GM15510 (cell line): ENCODE data around the gene KIF26B.

ENCODE experiments used
- POLR2A ChIP-seq: IDR thresholded peaks from 3 replicates; pipeline ENCODE4 v1.6.1; 2011; ENCODE audit warnings: borderline replicate concordance; ENCODE audit not compliant: insufficient read length; ENCODE audit errors: extremely low read depth

The KIF26B gene

DNA sequence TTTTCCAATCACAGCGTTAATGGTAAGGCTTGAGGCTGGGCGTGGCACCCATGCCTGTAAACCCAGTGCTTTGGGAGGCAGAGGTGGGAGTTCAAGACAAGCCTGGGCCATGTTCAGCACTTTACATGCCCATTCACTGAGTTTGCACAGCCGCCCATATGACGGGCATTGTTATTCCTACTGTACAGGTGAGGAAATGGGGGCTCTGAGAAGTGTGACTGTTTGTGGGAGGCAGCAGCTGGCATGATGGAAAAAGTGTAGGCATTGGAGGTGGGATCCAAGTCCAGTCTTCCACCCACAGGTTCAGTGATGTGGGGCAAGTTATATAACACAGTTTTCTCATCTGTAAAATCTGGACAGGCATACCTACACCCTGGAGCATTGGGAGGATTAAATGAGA lies 445.9 kb downstream of the KIF26B start:
- TF ChIP-seq POLR2A, result no peak

DNA sequence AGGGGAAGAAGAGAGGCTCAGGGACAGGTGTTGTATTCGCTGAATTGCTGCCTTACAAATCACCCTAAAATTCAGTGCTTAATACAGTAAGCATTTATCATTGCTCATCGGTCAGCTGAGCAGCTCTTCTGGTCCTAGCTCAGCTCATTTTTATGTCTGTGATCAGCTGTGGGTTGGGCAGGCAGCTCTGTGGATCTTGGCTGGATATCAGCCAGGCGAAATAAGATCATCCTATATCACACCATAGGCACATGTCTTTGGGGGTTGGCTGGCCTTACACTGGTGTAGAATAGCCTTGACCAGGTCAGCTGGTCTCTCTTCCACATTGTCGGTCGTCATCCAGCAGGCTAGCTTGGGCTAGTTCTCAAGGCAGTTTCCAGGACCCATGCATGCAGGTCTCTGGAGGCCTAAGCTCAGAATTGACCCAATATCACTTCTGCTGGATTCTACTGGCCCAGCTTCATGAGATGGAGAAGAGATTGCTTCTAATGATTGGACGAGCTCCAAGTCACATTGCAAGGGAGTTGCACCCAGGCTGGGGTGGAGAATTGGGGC lies 448.6 kb downstream of the KIF26B start:
- no peak for TF ChIP-seq POLR2A

DNA sequence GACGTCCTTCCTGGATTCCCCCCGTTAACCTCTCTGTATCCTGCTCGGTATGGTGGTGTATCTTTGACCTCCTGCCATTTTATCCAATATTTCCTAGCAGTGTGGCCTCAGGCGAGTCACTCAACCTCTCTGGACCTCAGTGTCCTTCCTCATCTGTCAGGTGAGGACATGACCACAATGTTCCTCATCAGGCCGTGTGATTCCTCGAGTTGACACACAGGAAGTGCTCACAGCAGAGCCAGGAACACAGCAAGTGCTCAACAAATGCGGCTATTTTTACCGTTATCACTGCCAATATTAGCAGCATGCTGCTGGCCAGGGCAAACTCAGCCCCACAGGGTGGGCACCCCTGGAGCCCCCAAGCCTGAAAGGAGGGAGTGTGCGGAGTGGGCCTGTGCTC lies 450.2 kb downstream of the KIF26B start:
- TF ChIP-seq POLR2A, result no peak

DNA sequence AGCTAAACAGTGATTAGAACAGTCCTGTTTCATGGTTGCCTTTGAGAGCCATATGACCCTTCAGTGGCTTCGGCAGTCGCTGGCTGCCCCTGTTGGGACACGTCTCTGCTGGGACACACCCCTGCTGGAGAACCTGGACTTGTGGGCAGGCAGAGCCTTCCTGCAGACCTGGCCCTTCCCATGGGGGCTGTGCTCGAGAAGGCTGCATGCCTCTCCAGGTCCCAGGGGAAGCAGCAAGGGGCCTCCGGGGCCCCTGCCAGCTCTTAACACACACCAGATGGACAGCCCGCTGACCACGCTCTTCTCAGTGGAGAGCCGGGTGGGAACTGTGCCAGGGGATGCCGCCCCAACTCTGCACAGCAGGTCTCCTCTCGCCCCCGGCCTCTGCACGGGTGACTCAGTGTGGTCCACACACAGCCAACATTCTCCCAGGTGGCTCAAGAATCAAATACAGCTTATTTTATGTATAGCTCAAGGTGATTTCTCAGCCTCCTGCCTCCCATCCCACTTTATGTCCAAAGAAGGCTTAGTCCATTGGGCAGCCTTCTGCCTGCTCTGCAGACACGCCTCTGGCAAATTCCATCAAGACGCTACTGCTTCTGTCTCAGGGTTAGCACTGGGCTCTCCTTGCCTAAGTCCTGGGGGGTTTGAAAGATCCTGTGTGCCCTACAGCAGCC lies 450.8 kb downstream of the KIF26B start:
- TF ChIP-seq POLR2A, result no peak

DNA sequence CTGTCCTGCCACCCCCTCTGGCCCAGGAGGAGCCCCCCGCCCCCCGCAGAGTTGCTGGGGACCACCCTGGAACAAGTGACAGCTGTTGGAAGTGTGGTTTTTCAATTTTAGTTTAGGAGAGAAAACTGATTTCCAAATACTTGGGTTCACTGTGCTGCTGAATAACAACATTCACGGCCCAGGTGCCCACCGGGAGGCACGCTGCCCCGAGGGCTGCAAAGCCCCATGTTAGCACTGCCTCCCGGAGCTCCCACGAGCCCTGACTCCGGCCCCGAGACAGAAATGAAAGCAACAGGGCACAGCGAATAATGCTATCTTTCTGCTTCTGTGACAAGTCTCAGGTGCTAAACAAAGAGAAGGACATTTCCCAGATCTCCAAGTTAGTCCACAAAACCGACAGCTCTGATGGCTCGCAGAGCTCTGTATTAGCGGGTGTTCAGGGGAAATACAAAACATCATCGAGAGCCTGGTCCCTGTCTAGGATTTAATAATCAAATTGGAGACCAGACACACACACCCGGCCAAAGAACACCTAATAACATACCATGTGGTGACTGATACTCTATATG lies 451.5 kb downstream of the KIF26B start:
- TF ChIP-seq POLR2A, result no peak

DNA sequence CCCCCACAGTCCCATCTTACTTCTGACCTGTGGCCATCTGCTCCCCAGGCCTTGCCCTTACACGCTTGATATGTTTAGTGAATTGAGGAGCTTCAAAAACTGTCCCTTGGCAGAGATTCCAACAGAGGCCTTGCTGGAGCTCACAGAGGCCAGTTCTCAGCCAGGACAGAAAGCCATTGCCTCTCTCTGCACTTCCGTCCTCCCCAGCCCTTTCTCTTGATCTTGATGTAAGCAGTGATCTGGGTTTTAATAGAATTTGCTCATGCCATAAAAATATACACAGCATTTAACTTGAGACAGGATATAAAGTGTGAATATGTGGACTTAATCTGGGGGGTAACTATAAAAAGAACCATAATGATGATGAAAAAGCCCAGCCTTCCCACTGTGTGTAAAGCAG lies 453.5 kb downstream of the KIF26B start:
- no peak for TF ChIP-seq POLR2A

- no peak for TF ChIP-seq POLR2A
Measured at GRCh38 chr1:245609354-245610150, 454.8 kb downstream of the KIF26B start.

DNA sequence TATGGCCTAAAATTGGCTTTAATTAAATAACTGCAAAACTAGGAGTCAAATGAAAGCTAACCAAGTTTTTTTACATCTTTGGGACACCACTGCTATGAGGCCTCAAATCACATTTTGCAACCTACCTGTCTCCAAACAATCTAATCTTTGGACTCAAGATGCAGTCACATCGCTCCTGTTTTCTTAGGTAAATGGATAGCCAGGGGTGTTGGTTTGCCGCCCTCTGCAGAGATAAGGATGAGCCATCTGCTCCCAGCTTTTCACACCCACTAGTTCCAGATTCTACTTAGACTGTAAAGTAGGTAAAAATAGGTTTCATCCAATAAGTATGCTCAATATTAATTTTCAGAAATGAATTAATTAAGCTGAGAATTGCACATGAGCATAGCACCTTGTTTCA lies 456.5 kb downstream of the KIF26B start:
- TF ChIP-seq POLR2A, result no peak

GRCh38 chr1:245614476-245614875 lies 459.7 kb downstream of the KIF26B start:
- no peak for TF ChIP-seq POLR2A

DNA sequence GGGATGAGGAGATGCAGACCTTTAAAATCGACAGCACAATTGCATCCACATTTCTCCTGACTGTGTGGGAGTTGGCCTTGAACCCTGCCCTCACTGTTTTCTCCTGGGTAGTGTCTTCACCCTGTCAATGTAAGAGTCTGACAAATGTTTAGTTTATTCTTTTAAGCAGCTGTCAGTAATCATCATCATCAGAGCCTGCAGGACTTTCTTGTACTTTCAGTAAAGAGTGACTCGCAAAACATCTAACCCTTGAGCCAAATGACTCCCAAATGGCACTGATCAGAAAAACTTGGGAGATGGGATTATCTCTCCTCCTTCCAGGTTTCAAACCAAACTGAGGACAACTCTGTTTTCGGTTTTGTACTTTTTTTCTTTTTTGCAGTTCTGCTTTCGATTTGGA lies 460.2 kb downstream of the KIF26B start:
- TF ChIP-seq POLR2A, result no peak

DNA sequence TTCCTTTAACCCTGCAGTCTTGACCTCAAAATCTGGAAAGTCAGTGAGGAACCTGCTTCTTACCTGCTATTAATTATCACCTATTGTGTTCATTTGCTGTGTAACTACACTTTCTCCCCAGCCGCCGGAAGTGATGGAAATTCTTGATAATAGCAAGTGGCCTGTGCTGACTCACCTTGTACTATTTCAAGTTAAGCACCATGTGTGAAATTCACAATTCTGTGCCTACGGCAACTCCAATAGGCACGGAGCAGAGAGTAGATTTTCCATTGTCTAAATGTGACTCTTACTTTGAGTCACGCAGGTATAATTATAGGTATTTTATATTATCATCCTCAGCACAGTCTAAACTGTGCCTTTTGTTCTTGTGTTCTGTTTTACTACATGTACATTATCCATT lies 466.8 kb downstream of the KIF26B start:
- TF ChIP-seq POLR2A, result no peak

DNA sequence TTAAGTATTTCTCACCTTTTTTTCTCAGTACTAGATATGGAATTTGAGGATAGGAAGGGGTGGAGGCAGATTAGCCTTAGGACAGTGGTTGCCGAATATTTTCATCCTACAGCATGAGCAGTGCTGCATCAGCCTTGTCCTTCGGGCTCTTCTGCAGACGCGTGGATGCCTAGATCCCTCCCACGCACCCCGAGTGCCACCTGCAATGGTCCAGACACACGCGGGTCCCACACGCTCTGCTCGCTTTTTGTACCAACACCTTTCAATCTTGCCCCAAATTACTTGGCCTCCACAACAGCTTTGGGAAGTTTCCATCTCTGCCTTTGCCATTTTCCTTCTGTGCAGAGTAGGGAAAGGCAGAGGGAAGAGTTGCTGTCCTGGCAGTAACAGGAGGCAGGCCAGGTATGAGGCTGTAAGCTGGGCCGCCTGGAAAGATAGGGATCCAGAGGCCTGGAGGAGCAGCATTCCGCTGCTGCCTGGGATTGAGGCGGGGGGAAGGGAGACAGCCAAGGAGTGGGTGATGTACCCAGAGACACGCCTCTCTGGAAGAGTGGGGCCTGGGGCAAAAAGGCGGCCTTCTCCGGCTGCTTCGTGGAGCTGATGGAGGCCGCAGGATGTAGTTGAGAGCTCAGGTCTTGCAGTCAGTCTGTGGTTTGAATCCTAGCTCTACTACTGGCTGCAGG lies 467.7 kb downstream of the KIF26B start:
- TF ChIP-seq POLR2A, result no peak

GRCh38 chr1:245641384-245641783 lies 486.6 kb downstream of the KIF26B start:
- no peak for TF ChIP-seq POLR2A

DNA sequence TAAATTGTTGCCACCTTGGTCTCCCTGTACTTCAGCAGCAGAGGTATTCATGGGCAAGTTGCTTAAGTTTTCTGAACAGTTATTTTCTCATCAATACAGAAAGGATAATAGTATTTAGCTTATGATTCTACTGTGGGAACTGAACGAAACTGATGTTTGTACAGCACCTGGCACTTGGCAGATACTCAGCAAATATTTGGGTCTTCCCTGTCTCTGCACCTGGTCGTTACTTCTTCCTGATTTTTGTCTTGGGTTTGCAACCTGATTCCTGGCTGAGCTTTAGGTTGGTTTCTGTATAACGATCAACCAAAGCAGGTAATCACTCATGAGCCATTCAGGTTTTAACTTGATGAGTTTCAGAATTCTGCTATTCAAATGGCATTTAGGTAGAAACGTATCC lies 490.6 kb downstream of the KIF26B start:
- no peak for TF ChIP-seq POLR2A

- no peak for TF ChIP-seq POLR2A
Measured at GRCh38 chr1:245645894-245646293, 491.1 kb downstream of the KIF26B start.
